Measurements from ENCODE around the gene FRRS1L.
A peak's percentile ranks its signal among the peaks of the same experiment; 100 is the strongest.

Gene FRRS1L

GRCh38 chr9:109092051-109092580 lies 74.9 kb downstream of the FRRS1L start:
- H3K4me3 ChIP-seq (replicated peaks in 1 of 2; ENCODE audit: low read depth in 2 of 2, low read length in 2 of 2), result no peak overlapping the region
- DNase-seq (ENCODE audit: low read depth in 2 of 2), result no peak
- TF ChIP-seq, protein P1, sequence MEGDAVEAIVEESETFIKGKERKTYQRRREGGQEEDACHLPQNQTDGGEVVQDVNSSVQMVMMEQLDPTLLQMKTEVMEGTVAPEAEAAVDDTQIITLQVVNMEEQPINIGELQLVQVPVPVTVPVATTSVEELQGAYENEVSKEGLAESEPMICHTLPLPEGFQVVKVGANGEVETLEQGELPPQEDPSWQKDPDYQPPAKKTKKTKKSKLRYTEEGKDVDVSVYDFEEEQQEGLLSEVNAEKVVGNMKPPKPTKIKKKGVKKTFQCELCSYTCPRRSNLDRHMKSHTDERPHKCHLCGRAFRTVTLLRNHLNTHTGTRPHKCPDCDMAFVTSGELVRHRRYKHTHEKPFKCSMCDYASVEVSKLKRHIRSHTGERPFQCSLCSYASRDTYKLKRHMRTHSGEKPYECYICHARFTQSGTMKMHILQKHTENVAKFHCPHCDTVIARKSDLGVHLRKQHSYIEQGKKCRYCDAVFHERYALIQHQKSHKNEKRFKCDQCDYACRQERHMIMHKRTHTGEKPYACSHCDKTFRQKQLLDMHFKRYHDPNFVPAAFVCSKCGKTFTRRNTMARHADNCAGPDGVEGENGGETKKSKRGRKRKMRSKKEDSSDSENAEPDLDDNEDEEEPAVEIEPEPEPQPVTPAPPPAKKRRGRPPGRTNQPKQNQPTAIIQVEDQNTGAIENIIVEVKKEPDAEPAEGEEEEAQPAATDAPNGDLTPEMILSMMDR (IDR thresholded peaks at IDR 0.05; ENCODE audit: low read depth, low read length), result no peak

GRCh38 chr9:109088221-109088620 lies 78.8 kb downstream of the FRRS1L start:
- no peak overlapping the region for H3K4me3 ChIP-seq (replicated peaks in 1 of 2; ENCODE audit: low read depth in 2 of 2, low read length in 2 of 2)
- DNase-seq (ENCODE audit: low read depth in 2 of 2), result peak in 1 of 2 donors; percentile 35
- TF ChIP-seq, protein P1 (IDR thresholded peaks at IDR 0.05; ENCODE audit: low read depth, low read length), result no peak

- DNase-seq (ENCODE audit: low read depth in 2 of 2), result no peak
- TF ChIP-seq, protein P1 (IDR thresholded peaks at IDR 0.05; ENCODE audit: low read depth, low read length), result no peak
Observed at GRCh38 chr9:109087795-109088194, 79.3 kb downstream of the FRRS1L start.

DNA sequence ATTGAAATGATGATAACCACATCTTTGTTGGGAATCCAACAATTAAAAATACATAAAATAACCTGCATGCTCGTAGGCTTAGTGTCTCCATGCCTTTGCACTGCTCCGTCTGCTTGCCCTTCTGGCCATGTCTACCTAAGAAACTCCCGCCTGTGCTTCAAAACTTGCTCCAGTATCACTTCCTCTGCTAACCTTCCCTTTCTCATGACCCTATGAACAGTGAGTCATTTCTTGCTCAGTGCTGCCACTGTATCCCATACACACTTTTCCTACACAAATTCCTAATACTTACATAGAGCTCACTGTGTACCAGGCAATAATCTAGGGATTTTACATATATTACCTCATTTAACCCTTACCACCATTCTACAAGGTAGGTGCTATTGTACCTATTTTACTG lies 80.8 kb downstream of the FRRS1L start:
- peak in 1 of 2 donors; percentile 42 for DNase-seq (ENCODE audit: low read depth in 2 of 2)

More at GRCh38 chr9:109087795-109088194, 79.3 kb downstream of the FRRS1L start:
- no peak overlapping the region for H3K4me3 ChIP-seq (replicated peaks in 1 of 2; ENCODE audit: low read depth in 2 of 2, low read length in 2 of 2)

DNA sequence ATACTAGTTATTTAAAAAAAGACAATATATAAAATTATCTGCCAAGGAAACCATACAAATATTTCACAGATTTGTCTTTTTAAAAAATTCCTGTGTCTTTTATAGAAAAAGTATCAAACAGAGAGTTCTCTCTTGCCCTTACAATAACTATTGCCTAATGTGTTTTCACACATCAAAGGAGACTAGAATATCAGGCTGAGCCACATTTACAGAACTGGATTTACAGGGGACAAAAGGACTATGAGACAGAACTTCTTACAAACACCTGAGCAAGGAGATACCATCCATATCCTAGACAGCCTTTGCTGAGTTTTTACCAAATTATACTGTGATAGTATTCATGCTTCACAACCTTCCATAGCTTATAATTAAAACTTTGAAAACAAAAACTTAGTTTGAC lies 81.5 kb downstream of the FRRS1L start:
- TF ChIP-seq, protein P1 (IDR thresholded peaks at IDR 0.05; ENCODE audit: low read depth, low read length), result no peak
- H3K4me3 ChIP-seq (replicated peaks in 1 of 2; ENCODE audit: low read depth in 2 of 2, low read length in 2 of 2), result no peak overlapping the region
- DNase-seq (ENCODE audit: low read depth in 2 of 2), result no peak

More for the DNA sequence above, 80.8 kb downstream of the FRRS1L start:
- TF ChIP-seq, protein P1 (IDR thresholded peaks at IDR 0.05; ENCODE audit: low read depth, low read length), result peak; percentile 10
- H3K4me3 ChIP-seq (replicated peaks in 1 of 2; ENCODE audit: low read depth in 2 of 2, low read length in 2 of 2), result no peak overlapping the region

GRCh38 chr9:109083813-109084405 lies 83.1 kb downstream of the FRRS1L start:
- no peak for DNase-seq (ENCODE audit: low read depth in 2 of 2)
- no peak overlapping the region for H3K4me3 ChIP-seq (replicated peaks in 1 of 2; ENCODE audit: low read depth in 2 of 2, low read length in 2 of 2)
- TF ChIP-seq, protein P1 (IDR thresholded peaks at IDR 0.05; ENCODE audit: low read depth, low read length), result no peak
